NCI-H146 treated with DMSO at 0.1 percent for 48 hours (cell line): ENCODE measurements around the gene BRMS1.

Experiments
- DNase-seq: peaks from one replicate; lab custom pipeline; 2025; ENCODE audit not compliant: unreplicated experiment; lab: John Stamatoyannopoulos, UW

BRMS1 gene

DNA sequence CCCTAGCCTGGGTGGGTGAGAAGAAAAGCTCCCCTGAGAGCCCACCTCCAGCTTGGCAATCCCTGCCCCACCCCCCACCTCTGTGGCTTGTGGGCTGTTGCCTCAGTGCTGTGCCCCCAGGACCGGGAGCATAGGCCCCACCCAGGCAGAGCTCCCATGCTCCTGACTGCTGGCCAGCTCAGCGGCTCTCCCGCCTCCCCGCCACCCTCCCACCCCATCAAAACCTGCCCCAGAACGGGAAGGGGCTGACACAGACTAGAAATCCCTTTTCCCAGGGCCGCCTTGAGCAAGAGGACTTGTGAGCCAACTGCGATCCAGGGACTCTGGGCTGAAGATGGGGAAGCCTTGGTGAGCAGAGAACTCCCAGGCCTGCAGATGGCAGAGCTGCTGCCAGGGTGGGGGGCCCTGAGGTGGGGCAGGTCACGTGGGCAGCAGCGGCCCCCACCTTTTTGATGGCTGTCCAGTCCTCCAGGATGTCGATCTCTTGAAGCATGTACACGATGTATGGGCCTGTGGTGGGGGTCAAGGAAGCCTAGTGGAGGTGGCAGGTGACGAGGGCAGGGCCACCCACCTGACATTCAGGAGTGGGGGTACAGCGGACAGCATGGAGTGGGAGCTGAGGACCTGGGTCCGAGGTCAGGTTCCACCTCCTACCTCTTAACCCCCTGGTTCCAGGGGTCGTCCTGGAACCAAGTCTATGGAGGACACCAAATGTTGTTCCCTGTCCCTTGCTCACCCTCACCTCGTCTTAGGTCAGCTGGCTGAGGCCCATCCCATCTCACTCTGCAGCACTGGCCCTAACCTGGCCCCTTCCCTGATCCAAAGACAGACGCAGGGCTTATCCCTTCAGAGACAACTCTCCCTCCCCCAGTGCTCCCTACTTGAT lies 6.4 kb downstream of the BRMS1 start:
- no peak for DNase-seq

DNA sequence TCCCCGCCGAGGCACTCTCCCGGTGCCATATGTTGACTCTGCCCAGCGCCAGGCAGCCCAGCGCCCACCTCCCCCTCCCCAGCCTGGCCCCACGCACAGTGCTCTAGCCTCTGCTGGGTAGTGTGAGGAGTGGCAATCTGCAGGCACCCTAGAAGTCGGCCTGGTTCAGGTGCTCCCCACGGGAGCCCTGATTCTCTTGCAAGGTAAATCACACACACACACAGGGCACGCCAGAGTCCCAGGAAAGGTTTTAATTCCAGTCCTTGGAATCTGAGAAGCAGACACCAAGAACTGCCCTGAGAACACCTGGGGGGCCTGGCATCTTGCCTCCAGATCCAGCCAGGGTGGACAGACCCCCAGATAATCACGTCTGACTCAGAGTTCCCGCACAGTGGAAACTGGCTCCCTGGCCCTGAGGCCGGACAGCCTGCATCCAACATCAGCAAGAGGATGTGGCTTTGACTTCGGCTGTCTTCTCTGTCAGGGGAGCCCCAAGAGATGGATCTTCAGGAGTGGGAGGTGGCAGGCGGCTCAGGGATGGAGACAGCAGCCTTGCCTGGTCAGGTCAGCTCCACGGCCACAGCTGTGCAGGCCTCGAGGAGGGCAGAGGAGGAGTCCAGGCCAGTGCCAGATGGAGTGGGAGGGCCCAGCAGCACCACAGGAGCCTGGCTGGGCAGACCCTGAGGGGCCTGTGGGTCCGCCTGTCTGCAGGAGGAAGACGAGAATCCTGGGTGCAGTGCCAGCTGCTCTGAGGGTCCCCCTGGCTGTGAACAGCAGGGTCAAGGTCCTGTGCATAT lies 7.6 kb downstream of the BRMS1 start:
- DNase-seq, result no peak

DNA sequence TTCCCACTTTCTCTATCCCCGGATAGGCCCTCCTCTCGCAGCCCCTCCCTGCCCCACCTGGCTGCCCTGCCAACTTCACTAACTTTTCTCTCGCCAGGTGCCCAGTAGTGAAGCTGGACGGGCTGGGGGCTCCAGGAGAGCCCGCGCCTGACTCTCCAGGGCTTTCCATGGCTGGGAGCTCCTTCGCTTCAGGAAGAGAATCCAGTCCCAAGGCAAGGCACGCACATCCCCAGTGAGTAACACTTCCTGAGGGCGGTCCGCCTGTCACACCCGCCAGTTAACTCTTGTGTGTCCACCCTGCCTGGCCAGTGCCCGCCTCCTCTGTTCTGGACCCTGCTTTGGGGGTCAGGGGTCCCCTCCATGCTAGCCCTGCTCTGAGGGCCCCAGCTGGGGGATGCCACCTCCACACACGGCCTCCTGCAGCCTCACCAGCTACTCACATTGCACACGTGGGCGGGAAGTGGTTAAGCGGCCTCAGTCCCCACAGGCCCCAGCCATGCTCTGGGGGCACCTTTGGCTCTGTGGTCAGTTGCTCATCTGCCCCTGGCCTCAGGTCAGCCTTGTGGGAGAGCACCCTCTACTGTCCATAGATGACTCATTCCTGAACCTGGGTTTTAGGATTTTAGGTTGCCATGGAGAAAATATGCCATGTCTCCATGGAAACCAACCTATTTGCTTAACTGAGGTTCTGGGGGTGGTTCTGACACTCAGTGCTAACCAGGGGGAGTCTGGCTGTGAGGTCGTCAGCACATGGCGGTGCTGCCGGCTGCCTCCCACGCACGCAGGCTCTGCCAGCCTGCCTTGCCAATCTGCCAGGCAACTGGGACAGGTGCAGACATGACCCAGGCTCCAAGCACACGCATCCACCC lies 8.4 kb downstream of the BRMS1 start, which contains the start of gene RIN1:
TSS of gene RIN1 (minus strand) at position 201 of the 869 bp plus-strand sequence. CDS start at position 169, 32 bp downstream.
- peak; percentile 5 for DNase-seq

DNA sequence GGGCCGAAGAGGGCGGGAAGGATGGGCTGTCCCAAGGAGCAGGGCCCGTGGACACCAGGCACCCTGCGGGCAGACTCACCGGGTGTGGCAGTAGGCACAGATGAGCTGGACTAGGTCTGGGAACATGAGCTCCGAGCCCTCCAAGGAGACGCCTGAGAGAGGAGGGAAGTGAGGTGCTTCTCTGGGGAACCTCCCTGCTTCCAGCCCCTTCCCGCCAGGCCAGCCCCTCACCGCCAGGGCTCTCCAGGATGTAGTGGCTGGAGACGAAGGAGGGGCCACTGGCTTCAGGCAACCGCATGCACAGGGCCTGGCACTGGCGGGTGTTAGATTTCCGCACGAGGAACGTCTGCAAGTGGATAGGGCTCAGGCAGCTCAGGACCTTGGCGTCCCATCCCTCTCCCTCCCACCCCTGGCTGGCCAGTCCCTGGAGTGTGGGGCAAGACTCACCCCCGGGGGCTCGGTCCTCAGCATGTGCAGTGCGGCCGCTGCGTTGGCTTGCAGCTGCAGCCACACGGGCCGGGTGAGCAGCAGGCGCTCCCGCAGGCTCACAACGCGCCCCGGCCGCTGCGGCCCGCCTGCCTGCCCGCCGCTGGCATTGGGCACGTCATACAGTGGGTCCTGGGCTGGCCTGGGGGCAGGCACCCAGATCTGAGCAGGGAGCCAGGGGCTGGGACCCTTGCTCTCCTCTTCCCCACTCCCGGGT lies 9.2 kb downstream of the BRMS1 start:
- no peak for DNase-seq

DNA sequence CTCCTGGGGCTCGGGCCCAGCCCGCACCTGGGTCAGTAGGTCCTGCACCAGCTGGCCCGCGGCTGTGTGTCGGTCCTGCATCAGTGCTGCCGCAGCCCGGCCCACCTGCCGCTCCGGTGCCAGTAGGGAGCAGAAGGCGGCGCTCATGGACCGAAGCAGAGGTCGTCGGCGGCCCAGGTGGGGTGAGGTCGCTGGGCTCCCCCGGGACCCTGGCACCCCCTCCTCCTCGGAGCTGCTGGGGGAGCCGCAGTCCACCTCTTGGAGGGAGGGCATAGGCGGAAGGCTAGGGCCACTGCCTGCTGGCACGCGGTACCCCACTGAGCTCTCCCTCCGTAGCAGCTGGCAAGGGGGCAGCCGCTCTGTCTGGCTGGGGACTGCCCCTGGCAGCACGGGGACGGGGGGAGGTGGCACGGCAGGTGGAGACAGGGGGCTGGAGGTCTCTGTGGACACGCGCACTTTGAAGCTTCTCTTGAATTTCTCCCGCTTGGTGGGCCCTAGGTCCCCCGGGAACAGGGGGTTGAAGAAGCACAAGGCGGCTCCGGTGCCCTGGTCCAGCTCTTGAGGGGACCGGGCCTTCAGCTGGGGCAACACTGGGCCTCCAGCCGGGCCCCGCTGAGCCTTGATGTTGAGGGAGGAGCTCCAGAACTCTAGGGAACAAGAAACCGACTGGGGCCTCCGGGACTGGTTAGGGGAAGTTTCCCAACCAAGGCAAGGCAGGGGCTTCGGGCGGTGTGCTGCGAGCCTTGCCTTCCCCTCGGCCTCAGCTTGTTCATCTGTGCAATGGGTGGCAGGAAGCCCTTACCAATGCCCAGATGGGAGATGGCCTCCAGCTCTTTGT lies 10.1 kb downstream of the BRMS1 start:
- no peak for DNase-seq

DNA sequence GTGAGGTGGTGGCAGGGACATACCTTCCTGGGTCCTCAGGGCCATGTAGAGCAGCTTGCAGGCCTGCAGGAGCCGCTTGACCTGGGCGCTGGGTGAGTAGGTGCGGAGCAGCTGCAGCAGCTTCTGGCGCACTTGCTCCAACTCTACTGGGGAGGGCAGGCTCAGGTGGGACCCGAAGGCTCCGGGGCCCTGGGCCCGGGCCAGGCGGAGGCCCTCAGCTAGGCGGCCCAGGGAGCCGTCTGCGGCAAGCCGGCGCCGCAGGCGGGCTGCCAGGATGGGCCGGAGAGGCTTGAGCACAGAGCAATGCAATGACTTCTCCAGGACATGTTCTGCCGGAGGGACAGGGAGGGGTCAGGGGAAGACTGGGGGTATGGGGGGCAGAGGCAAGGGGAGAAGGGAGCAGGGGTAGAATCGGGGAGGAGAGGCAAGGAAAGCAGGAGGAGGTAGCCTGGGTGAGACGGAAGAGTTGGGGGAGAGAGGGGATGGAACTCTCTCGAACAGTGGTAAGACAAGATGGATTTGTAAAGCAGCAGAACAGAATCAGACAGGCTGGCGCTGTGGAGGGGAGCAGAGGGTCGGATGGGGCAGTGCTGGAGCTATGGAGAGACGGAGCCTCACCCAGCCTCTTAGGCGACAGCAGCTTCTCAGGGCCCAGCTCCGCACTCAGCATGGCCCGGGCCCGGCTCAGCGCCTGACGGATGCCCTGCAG lies 10.9 kb downstream of the BRMS1 start:
- DNase-seq, result no peak

DNA sequence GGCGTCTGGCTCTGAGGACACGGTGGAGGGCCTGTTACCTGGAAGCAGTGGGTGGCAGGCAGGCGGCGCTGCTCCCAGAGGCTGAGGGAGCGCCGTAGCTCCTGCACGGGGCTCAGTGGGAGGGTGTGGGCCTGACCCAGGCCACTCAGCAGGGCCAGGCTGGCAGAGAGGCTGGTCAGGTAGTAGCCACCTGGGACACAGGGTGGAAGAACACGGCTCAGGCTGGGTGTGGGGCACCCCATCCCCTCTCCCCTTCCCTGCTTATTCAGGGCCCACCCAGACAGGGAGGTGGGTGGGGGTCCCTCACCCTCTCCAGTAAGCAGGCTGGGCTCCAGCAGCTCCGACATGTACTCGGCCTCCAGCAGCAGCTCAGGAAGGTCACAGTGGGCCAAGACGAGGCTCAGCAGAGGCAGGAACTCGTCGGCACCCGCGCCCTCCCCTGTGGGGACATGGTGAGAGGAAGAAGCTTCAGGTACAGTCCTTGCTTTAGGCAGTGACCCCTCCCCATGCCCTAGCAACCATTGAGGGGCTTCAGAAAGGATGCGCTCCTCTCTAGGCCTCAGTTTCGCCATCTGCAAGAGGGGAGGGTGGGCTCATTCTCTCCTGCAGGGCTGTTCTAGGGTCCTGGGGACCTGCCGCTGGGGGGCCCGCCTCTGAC lies 11.6 kb downstream of the BRMS1 start:
- DNase-seq, result no peak

DNA sequence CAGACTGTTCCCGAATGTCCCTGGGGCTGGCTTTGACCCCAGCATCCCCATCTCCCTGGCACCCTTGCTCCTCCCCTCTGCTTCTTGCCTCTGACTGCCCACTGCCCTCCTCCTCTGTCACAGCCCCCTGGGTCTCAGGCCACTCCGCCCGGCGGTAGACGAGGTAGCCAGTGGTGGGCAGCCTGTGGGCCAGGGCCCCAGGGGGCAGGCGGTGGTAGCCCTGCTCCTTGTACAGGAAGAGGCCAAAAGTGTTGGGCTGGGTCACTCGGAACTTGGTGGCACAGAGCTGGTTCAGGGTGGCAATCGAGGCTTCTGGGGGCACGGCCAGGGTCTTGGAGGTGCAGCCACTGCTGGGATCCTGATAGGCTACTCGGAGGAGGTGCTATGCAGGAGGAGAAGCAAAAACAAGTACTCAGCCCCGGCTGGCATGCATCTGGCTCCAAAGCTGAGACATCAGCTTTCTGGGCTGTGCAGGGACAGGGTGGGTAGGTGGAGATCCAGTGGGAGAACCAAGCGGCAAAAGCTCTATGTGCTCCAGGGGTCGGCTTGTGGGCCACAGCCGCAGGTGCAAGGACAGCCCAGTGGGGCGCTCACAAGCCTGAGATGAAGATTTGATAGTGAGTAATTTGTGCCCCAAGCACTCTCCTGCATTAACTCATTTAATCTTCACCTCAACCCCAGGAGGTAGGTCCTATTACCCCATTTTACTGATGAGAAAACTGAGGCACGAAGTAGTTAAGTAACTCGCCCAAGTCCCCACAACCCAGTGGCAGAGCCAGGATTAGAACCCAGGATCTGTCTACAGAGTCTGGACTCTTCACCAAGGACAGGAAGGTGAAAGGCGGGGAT lies 12.3 kb downstream of the BRMS1 start:
- no peak for DNase-seq

DNA sequence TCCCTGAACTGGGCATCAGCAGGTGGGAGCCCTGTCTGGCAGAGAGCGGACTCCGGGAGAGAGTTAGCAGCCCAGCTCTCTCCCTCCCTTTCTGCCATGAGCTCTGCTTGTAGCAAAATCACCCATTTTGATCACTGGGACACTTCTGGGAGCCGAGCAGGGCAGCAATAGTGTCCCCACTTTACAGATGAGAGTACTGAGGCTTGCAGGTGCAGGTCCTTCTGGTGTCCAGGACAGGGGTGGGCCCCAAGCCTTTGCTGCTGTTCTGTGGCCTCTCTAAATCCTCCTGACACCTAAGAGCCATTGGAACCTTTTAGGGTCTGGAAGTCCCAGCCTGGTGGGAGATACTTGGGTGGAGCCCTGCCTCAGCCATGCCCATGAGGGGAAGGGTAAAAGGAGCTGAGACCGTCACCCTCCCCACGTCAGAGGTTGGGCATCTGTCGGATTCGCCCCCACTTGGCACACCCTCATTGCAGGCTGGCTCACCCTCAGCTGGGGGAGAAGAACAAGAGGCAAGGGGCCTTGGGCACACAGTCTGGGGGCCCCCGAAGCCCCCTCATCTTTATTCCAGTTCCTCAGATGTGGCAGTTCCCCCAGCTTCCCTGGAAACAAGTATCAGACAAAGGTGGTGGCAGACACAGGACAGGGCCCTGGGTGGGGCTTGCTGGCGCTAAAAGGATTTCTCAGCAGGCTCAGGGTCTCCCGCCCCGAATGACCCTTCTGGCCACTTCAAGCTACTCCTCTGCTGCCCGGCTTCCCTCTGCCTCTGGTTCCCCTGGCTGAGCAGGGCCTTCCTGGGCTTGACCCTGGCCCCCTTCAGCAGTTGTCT lies 13.1 kb downstream of the BRMS1 start:
- DNase-seq, result no peak

DNA sequence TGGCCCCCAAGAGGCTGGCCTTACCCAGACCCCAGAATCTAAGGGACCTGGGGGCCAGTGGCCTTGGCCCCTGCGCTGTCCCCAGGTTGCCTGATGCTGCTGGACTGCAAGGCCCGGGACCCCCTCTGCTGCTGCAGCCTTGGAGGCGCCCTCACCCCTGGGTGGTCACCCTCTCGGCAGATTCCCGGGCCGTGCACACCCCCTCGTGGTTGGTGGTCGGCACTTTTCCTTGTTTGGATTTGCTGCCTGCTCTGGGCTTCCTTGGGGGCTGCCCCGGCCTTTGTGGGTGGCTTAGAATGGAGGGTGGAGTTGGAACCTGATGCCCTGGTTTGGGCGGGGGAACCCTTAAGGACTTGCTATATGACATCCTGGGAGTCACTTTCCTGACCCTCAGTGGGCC lies 14.0 kb downstream of the BRMS1 start:
- DNase-seq, result no peak

DNA sequence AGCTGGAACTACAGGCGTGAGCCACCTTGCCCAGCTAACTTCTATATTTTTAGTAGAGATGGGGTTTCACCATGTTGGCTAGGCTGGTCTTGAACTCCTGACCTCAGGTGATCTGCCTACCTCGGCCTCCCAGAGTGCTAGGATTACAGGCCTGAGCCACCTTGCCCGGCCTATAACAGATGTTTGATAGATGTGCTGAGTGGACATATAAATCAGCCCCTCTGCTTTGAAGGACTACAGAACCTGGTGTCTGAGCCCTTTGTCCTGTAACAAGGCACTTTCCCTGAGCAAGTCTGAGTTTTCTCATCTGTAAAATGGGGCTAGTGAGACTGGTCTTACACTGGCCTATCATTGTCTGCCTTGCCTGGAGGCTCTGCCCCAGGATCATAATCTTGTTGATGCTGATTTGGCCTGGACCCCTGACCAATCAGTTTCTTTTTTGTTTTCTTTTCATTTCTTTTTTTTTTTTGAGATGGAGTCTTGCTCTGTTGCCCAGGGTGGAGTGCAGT lies 15.7 kb downstream of the BRMS1 start:
- DNase-seq, result no peak

DNA sequence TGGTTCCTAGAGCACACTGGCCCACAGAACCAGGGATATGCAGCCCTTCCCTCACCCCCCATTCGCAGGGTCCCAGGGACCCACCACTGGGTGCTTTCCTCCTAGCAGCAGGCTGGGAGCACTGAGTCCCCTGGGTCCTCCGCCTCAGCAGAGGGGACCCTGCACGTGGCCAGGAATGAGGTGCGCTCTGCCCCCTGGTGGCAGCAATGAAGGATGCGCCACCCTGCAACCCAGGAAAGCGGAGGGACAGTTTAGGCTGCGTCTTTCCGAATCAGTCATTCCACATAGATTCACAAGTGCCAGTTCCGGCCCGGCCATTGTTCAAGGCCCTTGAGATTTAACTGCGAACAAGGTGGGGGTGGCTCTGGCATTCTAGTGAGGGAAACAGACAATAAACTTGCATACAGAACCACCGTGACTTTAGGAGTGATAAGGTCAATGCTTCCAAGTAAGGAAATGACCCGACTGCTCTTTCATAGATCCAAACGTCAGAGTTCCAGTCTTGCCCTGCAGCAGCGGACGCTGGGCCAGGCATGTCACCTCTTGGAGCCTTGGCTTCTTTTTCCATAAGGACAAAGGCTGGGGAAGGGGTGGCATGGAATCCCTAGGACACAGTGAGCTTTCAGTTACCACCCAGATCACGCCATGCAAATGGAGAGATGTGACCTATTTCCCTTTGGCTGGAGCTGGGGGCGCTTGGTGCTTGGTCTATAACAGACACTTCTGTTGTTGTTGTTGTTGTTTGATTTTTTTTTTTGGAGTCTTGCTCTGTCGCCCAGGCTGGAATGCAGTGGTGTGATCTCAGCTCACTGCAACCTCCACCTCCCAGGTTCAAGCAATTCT lies 16.4 kb downstream of the BRMS1 start:
- DNase-seq, result peak; percentile 9

DNA sequence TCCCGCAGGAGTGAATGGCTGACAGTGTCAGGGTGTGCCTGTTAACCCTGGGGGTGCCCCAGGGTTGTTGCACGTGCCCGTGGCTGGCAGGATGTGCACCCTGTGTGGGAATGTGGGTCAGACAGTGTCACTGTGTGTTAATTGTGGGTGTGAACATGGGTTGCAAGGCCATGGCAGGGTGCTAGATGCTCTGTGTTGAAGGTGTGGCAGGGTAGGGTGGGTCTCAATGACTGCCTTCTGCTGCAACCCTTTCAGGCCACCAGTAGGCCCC lies 16.9 kb downstream of the BRMS1 start:
- DNase-seq, result no peak

DNA sequence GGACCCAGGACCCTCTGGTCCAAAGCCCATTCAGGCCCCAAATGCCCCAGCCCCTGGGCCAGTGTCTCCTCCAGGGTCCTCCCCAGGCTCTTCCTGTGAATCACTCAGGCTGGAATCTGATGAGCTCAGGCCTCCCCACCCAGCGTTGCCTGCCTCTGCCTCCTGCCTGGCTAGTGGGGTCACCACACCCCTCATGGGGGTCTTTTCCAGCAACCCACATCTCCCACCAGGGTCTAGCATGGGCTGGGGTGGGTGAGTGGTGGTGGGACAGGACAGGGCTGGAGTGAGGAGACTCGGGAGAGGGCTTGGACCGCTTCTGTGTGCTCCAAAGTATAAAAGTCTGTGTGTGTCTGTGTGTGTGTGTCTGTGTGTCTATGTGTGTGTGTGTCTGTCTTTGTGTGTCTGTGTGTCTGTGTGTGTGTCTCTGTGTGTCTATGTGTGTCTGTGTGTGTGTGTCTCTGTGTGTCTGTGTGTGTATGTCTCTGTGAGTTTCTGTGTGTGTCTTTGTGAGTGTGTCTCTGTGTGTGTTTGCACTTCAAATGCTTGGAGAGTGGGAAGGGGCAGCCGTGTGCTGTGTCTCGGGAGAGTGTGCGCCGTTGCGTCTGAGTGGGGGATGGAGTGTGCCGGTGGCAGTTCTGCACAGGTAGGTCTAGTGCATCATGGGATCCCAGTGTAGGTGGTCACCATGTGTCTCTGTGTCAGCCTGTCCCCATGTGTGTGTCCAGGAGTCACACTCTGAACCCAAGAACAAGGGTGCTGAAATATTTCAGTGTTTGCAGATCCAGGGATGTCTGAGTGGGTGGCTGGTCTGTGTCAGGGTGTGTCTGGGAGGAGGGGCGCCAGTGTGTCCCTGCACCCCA lies 17.5 kb downstream of the BRMS1 start:
- DNase-seq, result no peak
